K562 (cell line): Measurements from ENCODE around the gene ANO7. TPM values are rescaled to one million over a fixed set of nuclear protein-coding genes. Genes with fewer than 3 reads are reported as not detected.

ENCODE experiments used
- ATAC-seq: fragments of 200-7000 bp; cut with Tn5 transposase; 3 replicates; pipeline ENCODE4 v1.9.1; 2020; ENCODE audit warnings: moderate library complexity
- BruUV-seq: library from RNA; stranded (reverse); fragments of 400-500 nt; replicated peaks from 2 replicates; lab custom pipeline; 2021; lab: Mats Ljungman, UMichigan
- CTCF ChIA-PET: fragments of 300-600 bp; formaldehyde crosslinking; extraction: SDS; loops from one replicate; lab custom pipeline; 2021; ENCODE audit warnings: low intra/inter-chr PET ratio; lab: Yijun Ruan, JAX
- POLR2A ChIA-PET: fragments of 300-600, 350-650 bp; sonication (Branson Sonifier 250); formaldehyde crosslinking; extraction: SDS; loops from one replicate; lab custom pipeline; 2021; ENCODE audit warnings: antibody characterized with exemption, inconsistent platforms; lab: Yijun Ruan, JAX
- DNase-seq, 4 experiments: peaks; one replicate each; pipeline versions ENCODE4 v3.0.0 to v3.0.0-alpha.2; 2011 to 2018; ENCODE audit warnings: low spot score in 3 of 4, mixed read lengths in 3 of 4; ENCODE audit errors: extremely low read depth in 1 of 4
- FAIRE-seq: peaks from 2 replicates; lab custom pipeline; 2011; peaks lifted over from hg19 to GRCh38; lab: Jason Lieb, UNC
- H2AFZ ChIP-seq: 2 replicates; pipeline ENCODE4 v1.6.0; 2011; ENCODE audit warnings: low read depth, low read length, control low read depth, inconsistent platforms
- H3K27ac ChIP-seq: fragments of 200-600 bp; 3 replicates; pipeline ENCODE4 v1.8.0; 2011; ENCODE audit warnings: low read depth, mild to moderate bottlenecking, control low read depth, inconsistent platforms, low read length, moderate library complexity, mixed read lengths; ENCODE audit errors: extremely low read depth
- H3K27me3 ChIP-seq, 2 experiments: fragments of 300-600 bp in 1 of 2; 2 replicates in 1 of 2; 3 replicates in 1 of 2; pipeline versions ENCODE4 v1.6.0 to v1.8.0; 2011; ENCODE audit warnings: inconsistent platforms in 2 of 2, low read length in 2 of 2, mild to moderate bottlenecking in 1 of 2, mixed read lengths in 1 of 2, moderate library complexity in 1 of 2; ENCODE audit not compliant: control insufficient read depth in 2 of 2, insufficient read depth in 2 of 2
- H3K36me3 ChIP-seq: fragments of 300-600 bp; 3 replicates; pipeline ENCODE4 v1.8.0; 2011; ENCODE audit warnings: mild to moderate bottlenecking, low read length, inconsistent platforms; ENCODE audit not compliant: control insufficient read depth, insufficient read depth
- H3K4me1 ChIP-seq, 2 experiments: fragments of 200-600 bp in 1 of 2; replicated peaks in 1 of 2; 2 replicates in 1 of 2; 3 replicates in 1 of 2; pipeline versions ENCODE4 v1.5.1 to v1.8.0; 2011; ENCODE audit warnings: inconsistent platforms in 2 of 2, low read length in 2 of 2, mild to moderate bottlenecking in 1 of 2, mixed read lengths in 1 of 2, moderate library complexity in 1 of 2; ENCODE audit not compliant: control insufficient read depth in 2 of 2, insufficient read depth in 2 of 2
- H3K4me2 ChIP-seq: 2 replicates; pipeline ENCODE4 v1.6.1; 2011; ENCODE audit warnings: low read length, control low read depth, inconsistent platforms, mixed read lengths; ENCODE audit not compliant: insufficient read depth
- H3K4me3 ChIP-seq: fragments of 200-600 bp; sonication (generic), shearing (Covaris generic); 2 replicates; pipeline ENCODE4 v1.5.1; 2016; ENCODE audit warnings: control low read depth, inconsistent platforms
- H3K79me2 ChIP-seq: fragments of 200-600 bp; 3 replicates; pipeline ENCODE4 v1.8.0; 2011; ENCODE audit warnings: low read length, inconsistent platforms; ENCODE audit not compliant: control insufficient read depth, insufficient read depth
- H3K9ac ChIP-seq, 2 experiments: 2 replicates each; pipeline versions ENCODE4 v1.6.0 to v1.6.1; 2011; ENCODE audit warnings: low read depth in 2 of 2, low read length in 2 of 2, control low read depth in 1 of 2, inconsistent platforms in 1 of 2, mild to moderate bottlenecking in 1 of 2, mixed read lengths in 1 of 2; ENCODE audit not compliant: insufficient read depth in 1 of 2
- H3K9me1 ChIP-seq: one replicate; pipeline ENCODE4 v1.6.0; 2011; ENCODE audit warnings: inconsistent platforms, mild to moderate bottlenecking, low read length, moderate library complexity; ENCODE audit not compliant: control insufficient read depth, insufficient read depth
- H3K9me3 ChIP-seq: replicated peaks from 2 replicates; pipeline ENCODE4 v1.5.1; 2011; ENCODE audit warnings: low read depth, low read length, inconsistent platforms; ENCODE audit not compliant: control insufficient read depth, insufficient read depth
- H4K20me1 ChIP-seq: replicated peaks from 2 replicates; pipeline ENCODE4 v1.6.1; 2011; ENCODE audit warnings: low read length, inconsistent platforms, mixed read lengths; ENCODE audit not compliant: control insufficient read depth, insufficient read depth
- BHLHE40 ChIP-seq: IDR thresholded peaks from 2 replicates; pipeline ENCODE4 v1.6.1; 2011; ENCODE audit warnings: low read length, improper control_type of control experiment
- PATZ1 ChIP-seq: fragments of 250-450 bp; sonication (Bioruptor Pico); IDR thresholded peaks from 2 replicates; pipeline ENCODE4 v1.5.0; 2020; ENCODE audit warnings: mild to moderate bottlenecking, borderline replicate concordance
- POLR2A ChIP-seq: fragments of 450-650 bp; conservative IDR thresholded peaks from 2 replicates; pipeline ENCODE4 v1.6.1; 2016
- POU5F1 ChIP-seq: fragments of 150-350 bp; IDR thresholded peaks from 2 replicates; pipeline ENCODE4 v1.6.1; 2014; ENCODE audit warnings: borderline replicate concordance, low read length, low read depth, mild to moderate bottlenecking; ENCODE audit not compliant: partially characterized antibody
- RAD21 ChIP-seq, 2 experiments: fragments of 250-450 bp in 1 of 2; fragments of 450-650 bp in 1 of 2; sonication (Bioruptor Pico) in 1 of 2; formaldehyde crosslinking in 1 of 2; IDR thresholded peaks in 1 of 2; conservative IDR thresholded peaks in 1 of 2; 2 replicates each; pipeline versions ENCODE4 v1.4.0 to v1.8.0; 2020 to 2022; ENCODE audit warnings: mild to moderate bottlenecking in 2 of 2, moderate library complexity in 1 of 2
- RFX7 ChIP-seq: fragments of 250-450 bp; sonication (Bioruptor Pico); IDR thresholded peaks from 2 replicates; pipeline ENCODE4 v1.5.1; 2021; ENCODE audit warnings: mild to moderate bottlenecking
- ZNF668 ChIP-seq: fragments of 250-450 bp; sonication (Bioruptor Pico); IDR thresholded peaks from 2 replicates; pipeline ENCODE4 v1.8.0; 2022; ENCODE audit warnings: mild to moderate bottlenecking, inconsistent platforms
- ZNF79 ChIP-seq: fragments of 250-450 bp; sonication (Bioruptor Pico); IDR thresholded peaks from 2 replicates; pipeline ENCODE4 v1.4.0; 2020; ENCODE audit warnings: low read depth, mild to moderate bottlenecking, moderate library complexity
- WGBS: fragments of 100-300 bp; shearing (Covaris generic); methylation state at CpG from one replicate; pipeline ENCODE4 v1.1.6; 2016; ENCODE audit warnings: low coverage, mixed read lengths; ENCODE audit not compliant: insufficient coverage; ENCODE audit errors: missing lambda C conversion rate; 5-methylcytosine and 5-hydroxymethylcytosine counted together
- in situ Hi-C: fragments of 300-500 bp; cut with MboI; formaldehyde crosslinking; loops from 4 replicates; pipeline ENCODE4 v1.15.0; 2018; ENCODE audit warnings: inconsistent platforms, mixed read lengths
- intact Hi-C: fragments of 100-400 bp; cut with micrococcal nuclease; formaldehyde crosslinking; loops from 2 replicates; pipeline ENCODE4 v1.14.2; 2022
- polyA plus RNA-seq, 8 experiments: library from polyadenylated mRNA; depleted of rRNA in 4 of 8; stranded (reverse) in 5 of 8; unstranded in 3 of 8; fragments of >200 nt; fragmentation: Nextera tagmentation in 2 of 8; fragmentation: Illumina TruSeq in 1 of 8; extraction: Ambion mirVana in 2 of 8; extraction: Trizol in 1 of 8; gene quantifications; 2 replicates each; pipeline versions ENCODE4 v1.2.1 to v1.2.3, GENCODE V29; 2011 to 2014; ENCODE audit warnings: inconsistent platforms in 1 of 8, missing spikeins in 1 of 8
- total RNA-seq, 7 experiments: library from RNA; depleted of rRNA in 6 of 7; stranded (reverse); fragments of >200 nt in 6 of 7; fragmentation: Illumina TruSeq in 2 of 7; extraction: Trizol in 2 of 7; gene quantifications; 2 replicates each; pipeline versions ENCODE4 v1.2.1 to v1.2.3, GENCODE V29; 2011 to 2021; ENCODE audit warnings: low replicate concordance in 1 of 7

ANO7 gene
- total and polyA plus RNA-seq, 9 of the 15 experiments (the other 6 are each of a cell fraction or from before 2014, with no cell fraction given): 0.28 to 5.1 (median 1.1) TPM

DNA sequence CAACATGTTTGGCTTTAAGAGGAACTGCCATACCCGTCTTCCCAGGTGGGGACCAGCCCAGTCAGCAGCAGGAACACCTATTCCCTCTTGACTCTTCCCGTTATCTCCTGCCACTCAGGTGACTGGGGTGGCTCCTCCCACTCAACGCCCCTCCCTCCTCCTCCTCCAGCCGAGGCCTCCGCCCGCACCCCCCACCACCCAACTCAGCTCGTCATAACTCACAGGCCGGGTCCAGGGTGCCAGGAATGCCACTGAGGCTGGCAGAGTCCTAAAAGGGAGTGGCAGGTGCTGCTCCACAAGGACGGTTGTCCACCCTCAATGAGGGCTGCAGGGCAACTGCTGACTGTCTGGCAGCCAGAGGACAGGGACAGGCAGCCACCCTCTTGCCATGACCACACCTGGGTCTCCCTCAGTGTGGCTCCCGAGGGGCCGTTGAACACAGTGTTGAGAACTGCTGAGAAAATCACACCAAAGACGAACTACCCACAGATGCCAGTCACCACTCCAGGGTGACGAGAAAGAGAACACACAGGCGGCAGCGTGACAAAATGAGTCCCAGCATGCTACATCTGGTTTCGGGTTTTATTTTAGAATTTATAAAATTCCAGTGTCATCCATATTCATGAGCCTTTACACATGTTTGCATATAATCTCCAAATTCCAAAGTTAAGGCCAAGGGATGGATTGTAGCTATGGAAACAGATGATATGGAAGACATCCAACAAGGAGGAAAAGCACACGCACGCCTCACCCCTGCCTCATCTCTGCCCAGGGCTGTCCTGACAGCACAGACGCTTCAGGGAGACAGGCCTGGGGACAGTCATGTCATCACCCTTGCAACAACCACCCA lies 38.5 kb downstream of the ANO7 start (continued):
- TF ChIP-seq PATZ1 (CRISPR knock-in tag) (no peak), POU5F1 (no peak), ZNF668 (CRISPR knock-in tag) (no peak)
- TF ChIP-seq, all 486 proteins: peak for 3

DNA sequence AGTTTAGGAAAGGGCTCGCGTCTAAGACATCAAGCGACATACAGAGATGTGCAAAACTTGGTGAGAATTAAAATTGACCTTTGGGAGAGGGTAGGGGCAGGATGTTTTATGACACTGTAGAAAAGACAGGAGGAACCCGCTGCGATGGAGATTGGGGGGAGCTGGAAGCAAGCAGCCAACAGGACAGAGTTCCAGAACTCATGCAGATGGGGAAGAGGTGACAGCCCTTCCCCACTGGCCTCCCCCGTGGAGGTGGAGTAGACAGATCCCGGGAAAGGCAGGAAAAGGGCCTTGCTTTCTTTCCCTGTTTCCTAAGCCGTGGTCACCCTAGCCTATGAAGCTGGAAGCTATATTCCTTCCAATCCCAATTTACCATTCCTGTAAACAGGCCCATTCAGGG lies 39.1 kb downstream of the ANO7 start:
- Histone ChIP-seq H3K36me3 (peaks cover 58% of the 10 kb centered on the region; the same call in 2 of the 3 replicates), H3K9ac (no peak overlapping the region), H3K27ac (0 out of 3 replicates have a peak overlapping the region, but pooled peaks have one; percentile 30), H3K9me1 (peaks cover 8% of the 10 kb centered on the region), H3K4me1 (peaks cover 2 to 31% of the 10 kb centered on the region in 2 experiments; a peak in 3 of 5 replicates), H3K4me2 (no peak overlapping the region), H3K79me2 (no peaks in the 10 kb centered on the region), H3K27me3 (no peaks in the 10 kb centered on the region), H3K4me3 (no peak overlapping the region), H3K9me3 (no peaks in the 10 kb centered on the region), H2AFZ (no peak overlapping the region), H4K20me1 (peaks cover 11% of the 10 kb centered on the region; the same call in 1 of the 2 replicates)
- no peak for ATAC-seq
- in situ Hi-C loops (no loop called here), intact Hi-C loops (no loop called here)
- FAIRE-seq: no peak
- ChIA-PET CTCF (no interaction called here), POLR2A (interaction anchor here (0.7 to 1.2 kb wide), 3 partner anchors 9 to 34 kb away, joined by 3 to 7 read pairs (median 3); no protein-coding TSS in a partner anchor)
- no TSS peak for BruUV-seq
- no peak for DNase-seq
- TF ChIP-seq BHLHE40 (no peak), ZNF79 (CRISPR knock-in tag) (no peak), RFX7 (CRISPR knock-in tag) (no peak), RAD21 (CRISPR knock-in tag; conservative IDR thresholded peaks at IDR 0.05 in 1 of 2, IDR thresholded peaks at IDR 0.05 in 1 of 2) (no peak), POLR2A (0 out of 2 replicates have a peak, but pooled peaks have one; percentile 28)
- 88% methylated on average over 7 of the region's 8 CpGs for WGBS
